Measurements from ENCODE around the gene NRROS.
"Not testable (repeated sequence)": the region's sequence is repeated elsewhere in the genome, so short reads cannot be mapped to it uniquely, and the experiment has no call there.

DNA sequence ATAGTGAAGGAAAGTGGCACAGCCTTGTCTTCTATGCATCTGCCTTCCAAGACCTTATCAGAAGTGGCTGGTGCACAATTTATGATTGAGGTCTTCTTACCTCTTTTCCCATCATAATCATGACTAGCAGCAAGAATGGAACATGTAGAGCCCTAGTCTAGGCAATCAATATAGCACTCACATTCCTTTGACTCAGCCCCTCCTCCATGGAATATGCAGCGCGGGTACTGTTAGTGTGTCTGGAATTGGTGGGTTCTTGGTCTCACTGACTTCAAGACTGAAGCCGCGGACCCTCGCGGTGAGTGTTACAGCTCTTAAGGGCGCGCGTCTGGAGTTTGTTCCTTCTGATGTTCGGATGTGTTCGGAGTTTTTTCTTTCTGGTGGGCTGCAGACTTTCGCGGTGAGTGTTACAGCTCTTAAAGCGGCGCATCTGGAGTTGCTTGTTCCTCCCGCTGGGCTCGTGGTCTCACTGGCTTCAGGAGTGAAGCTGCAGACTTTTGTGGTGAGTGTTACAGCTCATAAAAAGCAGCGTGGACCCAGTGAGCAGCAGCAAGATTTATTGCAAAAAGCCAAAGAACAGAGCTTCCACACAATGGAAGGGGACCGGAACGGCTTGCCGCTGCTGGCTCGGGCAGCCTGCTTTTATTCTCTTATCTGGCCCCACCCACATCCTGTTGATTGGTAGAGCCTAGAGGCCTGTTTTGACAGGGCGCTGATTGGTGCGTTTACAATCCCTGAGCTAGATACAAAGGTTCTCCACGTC, 41.3 kb upstream of the NRROS start:
- not testable (repeated sequence) for TF ChIP-seq CTCF (IDR thresholded peaks at IDR 0.05); TCF12 (IDR thresholded peaks at IDR 0.05); ELF1 (IDR thresholded peaks at IDR 0.05); SIN3A (IDR thresholded peaks at IDR 0.05; ENCODE audit: borderline replicate concordance, low read depth, low read length); RAD21 (IDR thresholded peaks at IDR 0.05; ENCODE audit: low read length); TAF1 (IDR thresholded peaks at IDR 0.05; ENCODE audit: borderline replicate concordance, low read depth, low read length); EP300 (IDR thresholded peaks at IDR 0.05; ENCODE audit: borderline replicate concordance in 1 of 2, low read depth in 1 of 2, low read length in 1 of 2); TEAD4 (IDR thresholded peaks at IDR 0.05; ENCODE audit: borderline replicate concordance, insufficient read depth); RFX5 (IDR thresholded peaks at IDR 0.05; ENCODE audit: low read length); RXRA (IDR thresholded peaks at IDR 0.05; ENCODE audit: borderline replicate concordance, low read depth)
- TF ChIP-seq, protein P1, sequence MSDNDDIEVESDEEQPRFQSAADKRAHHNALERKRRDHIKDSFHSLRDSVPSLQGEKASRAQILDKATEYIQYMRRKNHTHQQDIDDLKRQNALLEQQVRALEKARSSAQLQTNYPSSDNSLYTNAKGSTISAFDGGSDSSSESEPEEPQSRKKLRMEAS (IDR thresholded peaks at IDR 0.05; ENCODE audit: low read depth) = not testable (repeated sequence)
